HL-60 (cell line): ENCODE measurements around the gene PFKFB1.

ENCODE experiments used
- GABPA ChIP-seq: IDR thresholded peaks from 2 replicates; pipeline ENCODE4 v1.6.1; 2012; ENCODE audit warnings: low read depth
- POLR2AphosphoS5 ChIP-seq: IDR thresholded peaks from 2 replicates; pipeline ENCODE4 v1.6.1; 2012; ENCODE audit warnings: low read depth
- TF ChIP-seq, protein P1 (sequence below): IDR thresholded peaks from one replicate; pipeline ENCODE4 v1.5.1; 2011; ENCODE audit warnings: low read length, control low read depth, inconsistent platforms; ENCODE audit not compliant: insufficient read depth

- TF ChIP-seq, protein P1, sequence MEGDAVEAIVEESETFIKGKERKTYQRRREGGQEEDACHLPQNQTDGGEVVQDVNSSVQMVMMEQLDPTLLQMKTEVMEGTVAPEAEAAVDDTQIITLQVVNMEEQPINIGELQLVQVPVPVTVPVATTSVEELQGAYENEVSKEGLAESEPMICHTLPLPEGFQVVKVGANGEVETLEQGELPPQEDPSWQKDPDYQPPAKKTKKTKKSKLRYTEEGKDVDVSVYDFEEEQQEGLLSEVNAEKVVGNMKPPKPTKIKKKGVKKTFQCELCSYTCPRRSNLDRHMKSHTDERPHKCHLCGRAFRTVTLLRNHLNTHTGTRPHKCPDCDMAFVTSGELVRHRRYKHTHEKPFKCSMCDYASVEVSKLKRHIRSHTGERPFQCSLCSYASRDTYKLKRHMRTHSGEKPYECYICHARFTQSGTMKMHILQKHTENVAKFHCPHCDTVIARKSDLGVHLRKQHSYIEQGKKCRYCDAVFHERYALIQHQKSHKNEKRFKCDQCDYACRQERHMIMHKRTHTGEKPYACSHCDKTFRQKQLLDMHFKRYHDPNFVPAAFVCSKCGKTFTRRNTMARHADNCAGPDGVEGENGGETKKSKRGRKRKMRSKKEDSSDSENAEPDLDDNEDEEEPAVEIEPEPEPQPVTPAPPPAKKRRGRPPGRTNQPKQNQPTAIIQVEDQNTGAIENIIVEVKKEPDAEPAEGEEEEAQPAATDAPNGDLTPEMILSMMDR, result no peak
- TF ChIP-seq GABPA (no peak), POLR2AphosphoS5 (no peak)
Measured at GRCh38 chrX:54995621-54996020, 1.6 kb upstream of the PFKFB1 start.
